Right lobe of liver (tissue), 4 donors: ENCODE results near the gene TSPOAP1.

Experiments
- CTCF ChIP-seq, 4 donors: fragments of 200-600 bp in 3 of 4; fragments of 450-650 bp in 1 of 4; IDR thresholded peaks; one replicate each; pipeline versions ENCODE4 v1.5.1 to v1.8.0; 2016 to 2022; ENCODE audit warnings: antibody characterized with exemption in 4 of 4, mild to moderate bottlenecking in 2 of 4
- POLR2A ChIP-seq: fragments of 450-650 bp; IDR thresholded peaks from one replicate; pipeline ENCODE4 v1.6.1; 2017; ENCODE audit warnings: antibody characterized with exemption, mild to moderate bottlenecking
- donor health status: DM: no; HTN: no; CAD: no.
- donor health status: DM: no; HTN: no; CAD: no.
- donor health status: DM: no; HTN: yes; CAD: no.

GRCh38 chr17:58325289-58325726, 3.3 kb downstream of the TSPOAP1 start:
- no peak for TF ChIP-seq CTCF (IDR thresholded peaks at IDR 0.05)
- no peak for TF ChIP-seq POLR2A
